ENCODE measurements around the gene CMTM4. TPM values are rescaled to one million over a fixed set of nuclear protein-coding genes. Genes with fewer than 3 reads are reported as not detected.
"Not testable (repeated sequence)": the region's sequence is repeated elsewhere in the genome, so short reads cannot be mapped to it uniquely, and the experiment has no call there.

Gene CMTM4
- total RNA-seq, 2 donors from 2014 or later: 1.1 to 1.5 TPM

DNA sequence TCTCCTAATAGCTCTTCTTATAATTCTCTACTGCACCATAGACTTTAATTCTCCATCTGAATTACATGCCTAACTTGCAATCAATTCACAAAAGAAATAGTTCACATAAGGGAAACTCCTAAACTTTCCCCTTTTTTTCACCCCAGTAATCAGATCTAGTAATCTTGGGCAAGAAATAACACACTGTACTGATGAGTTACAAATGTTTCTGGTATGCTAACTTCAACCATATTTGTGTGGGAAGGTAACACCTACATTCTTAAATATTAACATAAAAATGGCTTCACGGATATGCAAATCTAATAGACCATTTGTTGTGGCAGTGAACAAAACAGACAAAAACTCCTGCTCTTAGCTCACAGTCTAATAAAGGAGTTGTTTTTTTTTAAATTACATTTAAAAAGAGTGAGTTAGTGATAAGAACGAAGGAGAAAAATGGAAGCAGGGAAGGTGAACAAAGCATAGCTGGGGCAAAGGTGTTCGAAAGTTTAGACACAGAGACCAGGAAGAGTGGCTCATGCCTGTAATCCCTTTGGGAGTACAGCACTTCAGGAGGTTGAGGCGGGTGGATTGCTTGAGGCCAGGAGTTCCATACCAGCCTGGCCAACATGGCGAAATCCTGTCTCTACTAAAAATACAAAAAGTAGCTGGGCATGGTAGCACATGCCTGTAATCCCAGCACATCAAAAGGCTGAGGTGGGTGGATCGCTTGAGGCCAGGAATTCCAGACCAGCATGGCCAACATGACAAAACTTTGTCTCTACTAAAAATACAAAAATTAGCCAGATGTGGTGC is 57.3 kb downstream of the CMTM4 start:
- H3K4me3 Mint-ChIP-seq: no peak overlapping the region
- H3K27me3 Mint-ChIP-seq: peaks cover 13% of the 10 kb centered on the region
- no peaks in the 10 kb centered on the region for H3K36me3 Mint-ChIP-seq (ENCODE audit: low read depth)

DNA sequence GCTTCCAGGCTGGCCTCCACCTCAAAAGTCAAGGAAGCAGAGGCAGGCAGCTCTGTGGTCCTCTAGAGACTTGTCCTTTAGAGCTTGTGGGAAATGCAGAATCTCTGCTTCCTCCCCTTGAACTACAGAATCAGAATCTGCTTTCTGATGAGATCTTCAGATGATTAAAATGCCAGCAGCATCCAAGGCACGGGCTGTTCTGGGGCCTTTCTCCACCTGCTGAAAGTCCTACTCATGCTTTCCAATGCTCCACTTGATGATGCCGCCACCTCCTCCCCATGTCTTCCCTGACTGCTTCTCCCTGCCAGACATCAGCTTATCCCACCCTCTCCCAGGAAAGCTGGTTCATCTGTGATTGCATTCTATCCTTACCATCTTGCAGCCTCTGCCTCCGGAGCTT is 58.7 kb downstream of the CMTM4 start:
- ATAC-seq: no peak
- H3K9me3 ChIP-seq (ENCODE audit: control insufficient read depth, low read length, poor library complexity, severe bottlenecking): no peaks in the 10 kb centered on the region
- H3K27me3 Mint-ChIP-seq: peaks cover 13% of the 10 kb centered on the region
- no peak overlapping the region for H3K27ac Mint-ChIP-seq
- H3K36me3 Mint-ChIP-seq (ENCODE audit: low read depth): no peaks in the 10 kb centered on the region
- no peak overlapping the region for H3K4me3 Mint-ChIP-seq
- DNase-seq: no peak
- H3K4me1 Mint-ChIP-seq: peaks cover 4% of the 10 kb centered on the region

More for the DNA sequence above, 57.3 kb downstream of the CMTM4 start:
- ATAC-seq (no peak), DNase-seq (no peak)
- Mint-ChIP-seq H3K27ac (no peak overlapping the region), H3K4me1 (peaks cover 4% of the 10 kb centered on the region)
- no peaks in the 10 kb centered on the region for H3K9me3 ChIP-seq (ENCODE audit: control insufficient read depth, low read length, poor library complexity, severe bottlenecking)

DNA sequence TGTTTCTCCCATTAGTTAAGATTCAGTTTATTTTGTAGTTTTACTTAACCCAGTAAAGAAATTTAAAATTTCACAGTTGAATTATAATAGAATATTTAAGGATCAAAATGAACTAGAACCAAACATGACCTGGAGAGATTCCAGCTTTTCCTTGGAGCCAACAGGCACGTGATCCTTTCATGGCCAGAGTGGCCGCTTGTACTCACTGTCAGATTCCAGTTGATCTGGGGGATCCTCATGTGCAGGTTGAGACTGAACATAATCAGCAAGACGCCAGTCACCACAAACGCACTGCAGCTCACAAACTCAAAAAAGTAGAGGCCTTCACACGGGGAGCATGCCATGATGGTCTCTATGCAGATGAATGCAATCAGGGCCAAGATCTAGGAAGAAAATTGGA is 60.3 kb downstream of the CMTM4 start:
- Mint-ChIP-seq H3K27me3 (peaks cover 13% of the 10 kb centered on the region), H3K4me3 (no peak overlapping the region), H3K4me1 (peaks cover 4% of the 10 kb centered on the region), H3K27ac (no peak overlapping the region), H3K36me3 (ENCODE audit: low read depth) (no peaks in the 10 kb centered on the region)
- ATAC-seq (no peak), DNase-seq (no peak)
- H3K9me3 ChIP-seq (ENCODE audit: control insufficient read depth, low read length, poor library complexity, severe bottlenecking): no peaks in the 10 kb centered on the region

DNA sequence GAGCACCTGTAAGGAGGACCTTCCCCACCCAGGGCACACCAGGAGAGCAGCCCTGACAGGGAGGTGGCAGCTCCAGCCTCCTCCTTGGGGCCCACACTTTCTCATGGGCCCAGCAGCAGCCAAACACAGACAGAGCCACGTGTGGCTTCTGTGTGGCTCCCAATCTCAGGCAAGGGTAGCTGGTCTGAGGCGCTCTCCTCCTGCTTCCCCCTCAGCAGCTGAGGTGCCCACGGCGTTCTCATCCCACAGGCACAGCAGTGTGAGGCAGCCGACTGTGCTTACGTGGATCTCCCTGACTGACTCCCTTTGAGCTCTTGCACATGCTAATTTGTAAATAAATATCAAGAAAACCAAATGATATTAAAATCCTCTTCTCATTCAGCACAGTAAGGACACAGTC is 61.1 kb downstream of the CMTM4 start:
- H3K4me1 Mint-ChIP-seq: peaks cover 4% of the 10 kb centered on the region
- no peak for DNase-seq
- no peak overlapping the region for H3K4me3 Mint-ChIP-seq
- no peaks in the 10 kb centered on the region for H3K9me3 ChIP-seq (ENCODE audit: control insufficient read depth, low read length, poor library complexity, severe bottlenecking)
- H3K27ac Mint-ChIP-seq: no peak overlapping the region
- H3K36me3 Mint-ChIP-seq (ENCODE audit: low read depth): no peaks in the 10 kb centered on the region
- peaks cover 13% of the 10 kb centered on the region for H3K27me3 Mint-ChIP-seq
- no peak for ATAC-seq

DNA sequence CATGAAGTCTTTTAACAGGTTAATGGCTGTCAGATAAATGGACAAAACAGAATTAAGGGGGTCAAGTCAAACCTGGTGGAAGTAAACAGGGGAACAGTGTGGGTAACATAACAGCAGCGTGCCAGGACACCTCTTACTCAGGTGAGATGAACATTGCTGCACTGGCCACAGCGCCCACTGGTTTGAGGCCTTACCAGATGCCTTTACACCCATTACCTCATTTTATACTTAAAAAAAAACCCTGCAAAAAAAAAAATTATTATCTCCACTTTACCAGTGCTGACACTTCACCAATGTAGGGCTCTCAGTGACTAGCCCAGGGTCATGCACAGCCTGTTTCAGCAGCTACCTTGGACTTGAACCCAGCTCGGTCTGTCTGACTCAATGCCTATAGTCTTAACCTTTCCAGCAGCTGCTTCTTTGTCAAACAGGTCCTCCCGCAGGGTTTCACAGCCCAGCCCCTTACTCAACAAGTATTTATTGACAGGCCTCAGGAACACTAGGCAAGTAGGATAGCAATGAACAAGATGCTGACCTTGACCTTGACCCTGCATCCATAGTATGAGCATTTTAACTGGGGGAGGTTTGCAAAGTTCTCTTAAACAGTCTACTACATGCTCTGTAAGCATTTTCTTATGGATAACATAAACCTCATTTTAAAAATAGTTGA is 61.9 kb downstream of the CMTM4 start:
- Mint-ChIP-seq H3K27me3 (peaks cover 13% of the 10 kb centered on the region), H3K4me1 (peaks cover 4% of the 10 kb centered on the region), H3K4me3 (no peak overlapping the region), H3K27ac (no peak overlapping the region), H3K36me3 (ENCODE audit: low read depth) (no peaks in the 10 kb centered on the region)
- ATAC-seq (no peak), DNase-seq (no peak)
- no peaks in the 10 kb centered on the region for H3K9me3 ChIP-seq (ENCODE audit: control insufficient read depth, low read length, poor library complexity, severe bottlenecking)

DNA sequence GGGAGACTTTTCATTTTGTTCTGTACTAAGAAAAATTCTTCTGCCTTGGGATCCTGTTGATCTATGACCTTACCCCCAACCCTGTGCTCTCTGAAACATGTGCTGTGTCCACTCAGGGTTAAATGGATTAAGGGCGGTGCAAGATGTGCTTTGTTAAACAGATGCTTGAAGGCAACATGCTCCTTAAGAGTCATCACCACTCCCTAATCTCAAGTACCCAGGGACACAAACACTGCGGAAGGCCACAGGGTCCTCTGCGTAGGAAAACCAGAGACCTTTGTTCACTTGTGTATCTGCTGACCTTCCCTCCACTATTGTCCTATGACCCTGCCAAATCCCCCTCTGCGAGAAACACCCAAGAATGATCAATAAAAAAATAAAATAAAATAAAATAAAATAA is 65.0 kb downstream of the CMTM4 start:
- H3K36me3 Mint-ChIP-seq (ENCODE audit: low read depth); ATAC-seq; H3K27ac Mint-ChIP-seq; H3K27me3 Mint-ChIP-seq; H3K4me3 Mint-ChIP-seq; H3K4me1 Mint-ChIP-seq; DNase-seq; H3K9me3 ChIP-seq (ENCODE audit: control insufficient read depth, low read length, poor library complexity, severe bottlenecking): not testable (repeated sequence)

DNA sequence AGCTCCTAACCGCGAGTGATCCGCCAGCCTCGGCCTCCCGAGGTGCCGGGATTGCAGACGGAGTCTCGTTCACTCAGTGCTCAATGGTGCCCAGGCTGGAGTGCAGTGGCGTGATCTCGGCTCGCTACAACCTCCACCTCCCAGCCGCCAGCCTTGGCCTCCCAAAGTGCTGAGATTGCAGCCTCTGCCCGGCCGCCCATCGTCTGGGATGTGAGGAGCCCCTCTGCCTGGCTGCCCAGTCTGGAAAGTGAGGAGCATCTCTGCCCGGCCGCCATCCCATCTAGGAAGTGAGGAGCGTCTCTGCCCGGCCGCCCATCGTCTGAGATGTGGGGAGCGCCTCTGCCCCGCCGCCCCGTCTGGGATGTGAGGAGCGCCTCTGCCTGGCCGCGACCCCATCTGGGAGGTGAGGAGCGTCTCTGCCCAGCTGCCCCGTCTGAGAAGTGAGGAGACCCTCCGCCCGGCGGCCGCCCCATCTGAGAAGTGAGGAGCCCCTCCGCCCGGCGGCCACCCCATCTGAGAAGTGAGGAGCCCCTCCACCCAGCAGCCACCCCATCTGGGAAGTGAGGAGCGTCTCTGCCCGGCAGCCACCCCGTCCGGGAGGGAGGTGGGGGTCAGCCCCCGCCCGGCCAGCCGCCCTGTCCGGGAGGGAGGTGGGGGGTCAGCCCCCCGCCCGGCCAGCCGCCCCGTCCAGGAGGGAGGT is 65.8 kb downstream of the CMTM4 start:
- not testable (repeated sequence) for DNase-seq; H3K27ac Mint-ChIP-seq; H3K27me3 Mint-ChIP-seq; H3K9me3 ChIP-seq (ENCODE audit: control insufficient read depth, low read length, poor library complexity, severe bottlenecking); ATAC-seq; H3K4me1 Mint-ChIP-seq; H3K4me3 Mint-ChIP-seq; H3K36me3 Mint-ChIP-seq (ENCODE audit: low read depth)

DNA sequence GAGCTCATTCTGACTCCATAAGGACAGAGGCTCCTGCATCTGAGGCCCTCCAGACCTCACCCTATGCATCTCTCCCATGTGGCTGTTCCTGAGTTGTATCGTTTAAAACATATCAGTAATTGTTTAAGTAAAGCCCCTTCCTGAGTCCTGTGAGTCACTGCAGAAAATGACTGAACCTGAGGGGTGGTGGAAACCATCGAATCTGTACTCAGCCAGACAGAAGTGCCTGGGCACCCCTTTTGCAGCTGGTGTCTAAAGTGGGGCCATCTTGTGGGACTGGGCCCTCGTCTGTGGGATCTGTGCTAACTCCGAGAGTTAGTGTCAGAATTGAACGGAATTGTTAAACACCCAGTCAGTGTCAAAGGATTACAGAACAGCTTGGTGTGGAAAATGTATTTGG is 66.7 kb downstream of the CMTM4 start:
- DNase-seq (no peak), ATAC-seq (no peak)
- Mint-ChIP-seq H3K4me3 (no peak overlapping the region), H3K4me1 (no peaks in the 10 kb centered on the region), H3K27ac (no peak overlapping the region), H3K36me3 (ENCODE audit: low read depth) (no peaks in the 10 kb centered on the region), H3K27me3 (no peaks in the 10 kb centered on the region)
- H3K9me3 ChIP-seq (ENCODE audit: control insufficient read depth, low read length, poor library complexity, severe bottlenecking): no peaks in the 10 kb centered on the region

DNA sequence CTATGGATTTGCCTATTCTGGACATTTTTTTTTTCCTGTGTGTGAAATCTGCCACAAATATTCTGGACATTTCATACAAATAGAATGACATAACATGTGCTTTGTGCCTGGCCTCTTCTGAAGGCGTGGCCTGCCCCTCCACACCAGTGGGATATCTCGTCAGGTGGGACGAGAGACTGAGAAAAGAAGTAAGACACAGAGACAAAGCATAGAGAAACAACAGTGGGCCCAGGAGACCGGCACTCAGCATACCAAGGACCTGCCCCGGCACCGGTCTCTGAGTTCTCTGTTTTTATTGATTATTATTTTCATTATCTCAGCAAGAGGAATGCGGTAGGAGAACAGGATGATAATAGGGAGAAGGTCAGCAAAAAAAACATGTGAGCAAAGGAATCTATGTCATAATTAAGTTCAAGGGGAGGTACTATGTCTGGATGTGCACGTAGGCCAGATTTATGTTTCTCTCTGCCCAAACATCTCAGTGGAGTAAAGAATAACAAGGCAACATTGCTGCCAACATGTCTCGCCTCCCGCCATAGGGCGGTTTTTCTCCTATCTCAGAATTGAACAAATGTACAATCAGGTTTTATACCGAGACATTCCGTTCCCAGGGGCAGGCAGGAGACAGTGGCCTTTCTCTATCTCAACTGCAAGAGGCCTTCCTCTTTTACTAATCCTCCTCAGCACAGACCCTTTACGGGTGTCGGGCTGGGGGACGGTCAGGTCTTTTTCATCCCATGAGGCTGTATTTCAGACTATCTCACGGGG is 68.7 kb downstream of the CMTM4 start:
- H3K4me1 Mint-ChIP-seq; H3K27ac Mint-ChIP-seq; H3K9me3 ChIP-seq (ENCODE audit: control insufficient read depth, low read length, poor library complexity, severe bottlenecking); H3K27me3 Mint-ChIP-seq; ATAC-seq; H3K36me3 Mint-ChIP-seq (ENCODE audit: low read depth); DNase-seq; H3K4me3 Mint-ChIP-seq: not testable (repeated sequence)

DNA sequence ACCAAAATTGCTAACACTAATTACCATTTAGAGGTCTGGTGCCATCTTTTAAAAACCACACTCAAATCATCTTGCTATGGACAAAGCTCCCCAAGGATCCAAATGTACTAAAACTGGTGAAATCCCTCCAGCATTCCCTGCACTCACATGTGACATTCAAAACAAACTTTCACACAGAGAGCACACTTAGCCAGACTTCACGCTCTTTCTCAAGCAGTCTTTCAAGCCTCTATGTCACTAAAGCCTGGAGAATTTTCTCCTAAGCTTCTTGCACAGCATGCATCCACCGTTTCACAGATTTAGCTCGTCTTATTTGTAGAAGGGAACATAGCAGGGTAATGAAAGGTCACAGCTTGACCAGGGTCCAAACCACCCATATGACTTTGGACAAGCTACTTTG is 72.8 kb downstream of the CMTM4 start:
- Mint-ChIP-seq H3K36me3 (ENCODE audit: low read depth) (no peaks in the 10 kb centered on the region), H3K27ac (no peak overlapping the region), H3K27me3 (no peaks in the 10 kb centered on the region), H3K4me3 (no peak overlapping the region), H3K4me1 (peaks cover 5% of the 10 kb centered on the region)
- no peaks in the 10 kb centered on the region for H3K9me3 ChIP-seq (ENCODE audit: control insufficient read depth, low read length, poor library complexity, severe bottlenecking)
- no peak for DNase-seq
- no peak for ATAC-seq

DNA sequence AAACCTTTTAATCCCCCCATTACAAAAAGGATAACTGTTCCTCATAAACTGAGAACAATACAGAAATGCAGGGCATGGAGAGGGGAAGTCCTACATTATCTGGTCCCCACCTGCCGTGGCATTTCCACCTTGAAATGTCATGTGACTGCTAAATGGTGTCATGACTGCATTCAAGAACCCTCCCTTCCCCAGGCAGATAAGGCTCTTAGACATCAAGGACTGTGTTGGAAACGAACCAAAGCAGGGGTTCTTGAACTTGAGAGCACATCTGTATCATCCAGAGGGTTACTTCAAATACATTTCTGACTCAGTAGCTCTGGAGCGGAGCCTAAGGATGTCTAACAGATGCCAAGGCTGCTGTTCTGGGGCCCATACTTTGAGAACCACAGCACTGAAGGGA is 73.7 kb downstream of the CMTM4 start:
- no peaks in the 10 kb centered on the region for H3K9me3 ChIP-seq (ENCODE audit: control insufficient read depth, low read length, poor library complexity, severe bottlenecking)
- H3K36me3 Mint-ChIP-seq (ENCODE audit: low read depth): no peaks in the 10 kb centered on the region
- peaks cover 5% of the 10 kb centered on the region for H3K4me1 Mint-ChIP-seq
- ATAC-seq: no peak
- DNase-seq: no peak
- no peak overlapping the region for H3K27ac Mint-ChIP-seq
- H3K4me3 Mint-ChIP-seq: no peak overlapping the region
- no peaks in the 10 kb centered on the region for H3K27me3 Mint-ChIP-seq

DNA sequence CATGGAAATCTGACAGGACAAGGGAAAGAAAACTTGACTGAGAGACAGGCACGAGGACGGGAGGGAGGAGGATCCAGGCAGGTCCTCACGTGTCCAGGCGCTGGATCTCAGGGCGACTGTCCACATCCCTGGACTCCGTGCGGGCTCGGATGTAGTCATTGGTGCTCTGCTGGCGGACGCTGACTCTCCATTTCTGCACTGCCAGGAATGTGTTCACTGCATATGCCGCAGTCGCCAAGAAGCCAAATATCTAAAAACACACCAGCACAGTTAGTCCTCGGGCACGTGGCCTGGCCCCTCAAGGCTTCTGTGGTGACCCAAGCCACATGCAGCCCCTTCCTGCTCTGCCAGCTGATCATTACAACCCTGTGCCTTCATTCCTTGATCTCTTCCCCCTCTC is 74.6 kb downstream of the CMTM4 start:
- Mint-ChIP-seq H3K4me3 (no peak overlapping the region), H3K27ac (no peak overlapping the region), H3K27me3 (no peaks in the 10 kb centered on the region), H3K36me3 (ENCODE audit: low read depth) (no peaks in the 10 kb centered on the region), H3K4me1 (peaks cover 5% of the 10 kb centered on the region)
- ATAC-seq: no peak
- H3K9me3 ChIP-seq (ENCODE audit: control insufficient read depth, low read length, poor library complexity, severe bottlenecking): no peaks in the 10 kb centered on the region
- no peak for DNase-seq

DNA sequence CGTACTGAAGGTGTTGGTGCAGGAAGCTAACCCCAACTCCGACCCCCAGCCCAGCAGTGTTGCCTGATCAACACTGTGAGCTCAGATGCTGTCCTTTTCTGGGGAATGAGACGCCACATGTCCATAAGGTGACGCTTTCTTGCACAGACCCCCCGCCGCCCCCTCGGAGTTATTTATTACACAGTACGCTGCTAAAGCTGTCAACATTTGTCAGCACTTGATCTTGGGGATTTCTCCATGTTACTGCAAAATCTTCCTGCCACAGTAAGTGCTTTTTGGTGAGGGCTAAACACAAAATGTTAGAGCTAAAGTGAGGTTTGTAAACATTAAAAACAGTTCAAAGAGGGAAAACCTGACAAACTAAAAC is 76.1 kb downstream of the CMTM4 start:
- no peaks in the 10 kb centered on the region for H3K9me3 ChIP-seq (ENCODE audit: control insufficient read depth, low read length, poor library complexity, severe bottlenecking)
- ATAC-seq (no peak), DNase-seq (no peak)
- H3K4me1 Mint-ChIP-seq: peaks cover 5% of the 10 kb centered on the region
- no peaks in the 10 kb centered on the region for H3K36me3 Mint-ChIP-seq (ENCODE audit: low read depth)
- no peak overlapping the region for H3K27ac Mint-ChIP-seq
- no peak overlapping the region for H3K4me3 Mint-ChIP-seq
- no peaks in the 10 kb centered on the region for H3K27me3 Mint-ChIP-seq

Data from T-helper 17 cell (primary cell).